ENCODE results near the gene CD48. TPM values are rescaled to one million over a fixed set of nuclear protein-coding genes. Genes with fewer than 3 reads are reported as not detected.

The CD48 gene
- polyA plus RNA-seq, 1 donor (not counting 4 experiments of a cell fraction or from before 2014, with no cell fraction given): 0.07 TPM

- Histone ChIP-seq H3K4me1 (ENCODE audit: control insufficient read depth, extremely low read depth, insufficient read depth, low read length) (no peaks in the 10 kb centered on the region), H3K9me3 (ENCODE audit: control insufficient read depth, low read depth, low read length) (no peaks in the 10 kb centered on the region), H3K36me3 (ENCODE audit: control insufficient read depth in 2 of 2, extremely low read depth in 1 of 2, insufficient read depth in 2 of 2, low read length in 2 of 2) (no peaks in the 10 kb centered on the region), H3K27me3 (ENCODE audit: control insufficient read depth, extremely low read depth, insufficient read depth, low read length) (no peaks in the 10 kb centered on the region), H3K9me1 (ENCODE audit: control insufficient read depth, extremely low read depth, insufficient read depth, low read length) (no peaks in the 10 kb centered on the region), H3K79me2 (ENCODE audit: control insufficient read depth, insufficient read depth, low read length) (no peaks in the 10 kb centered on the region), H3K9ac (ENCODE audit: control insufficient read depth, extremely low read depth, insufficient read depth, low read length) (no peak overlapping the region), H2AFZ (ENCODE audit: control insufficient read depth, low read length) (no peak overlapping the region), H3K27ac (ENCODE audit: control insufficient read depth, insufficient read depth, low read length) (no peak overlapping the region), H3K4me2 (ENCODE audit: control insufficient read depth, extremely low read depth, insufficient read depth, low read depth, low read length) (no peak overlapping the region), H4K20me1 (ENCODE audit: control insufficient read depth, extremely low read depth, insufficient read depth, low read length) (no peaks in the 10 kb centered on the region), H3K4me3 (ENCODE audit: control insufficient read depth in 2 of 3, extremely low read depth in 1 of 3, insufficient read depth in 2 of 3, low read depth in 1 of 3, low read length in 3 of 3) (no peak overlapping the region)
- FAIRE-seq: no peak
- no peak for TF ChIP-seq EZH2 (IDR thresholded peaks at IDR 0.05; ENCODE audit: low read length)
- no peak for TF ChIP-seq CTCF (optimal IDR thresholded peaks at IDR 0.05 in 1 of 3, IDR thresholded peaks at IDR 0.05 in 1 of 3, conservative IDR thresholded peaks at IDR 0.05 in 1 of 3; ENCODE audit: extremely low read depth in 1 of 3, insufficient read depth in 2 of 3, low read length in 3 of 3)
- no peak for DNase-seq (ENCODE audit: low read depth, low spot score)
- dilution Hi-C loops (cut with MboI; ENCODE audit: extremely low pct_ligation_motif_present, low sequenced_read_pairs): no loop called here
These were observed 383 bp downstream of the CD48 start for GRCh38 chr1:160711276-160711601.

GRCh38 chr1:160710517-160711252 lies 937 bp downstream of the CD48 start:
- Histone ChIP-seq H3K79me2 (ENCODE audit: control insufficient read depth, insufficient read depth, low read length) (no peaks in the 10 kb centered on the region), H3K9me3 (ENCODE audit: control insufficient read depth, low read depth, low read length) (no peaks in the 10 kb centered on the region), H3K4me3 (ENCODE audit: control insufficient read depth in 2 of 3, extremely low read depth in 1 of 3, insufficient read depth in 2 of 3, low read depth in 1 of 3, low read length in 3 of 3) (no peak overlapping the region), H4K20me1 (ENCODE audit: control insufficient read depth, extremely low read depth, insufficient read depth, low read length) (no peaks in the 10 kb centered on the region), H3K27me3 (ENCODE audit: control insufficient read depth, extremely low read depth, insufficient read depth, low read length) (no peaks in the 10 kb centered on the region), H3K36me3 (ENCODE audit: control insufficient read depth in 2 of 2, extremely low read depth in 1 of 2, insufficient read depth in 2 of 2, low read length in 2 of 2) (no peaks in the 10 kb centered on the region), H3K9ac (ENCODE audit: control insufficient read depth, extremely low read depth, insufficient read depth, low read length) (no peak overlapping the region), H3K4me1 (ENCODE audit: control insufficient read depth, extremely low read depth, insufficient read depth, low read length) (no peaks in the 10 kb centered on the region), H3K27ac (ENCODE audit: control insufficient read depth, insufficient read depth, low read length) (no peak overlapping the region), H3K4me2 (ENCODE audit: control insufficient read depth, extremely low read depth, insufficient read depth, low read depth, low read length) (no peak overlapping the region), H3K9me1 (ENCODE audit: control insufficient read depth, extremely low read depth, insufficient read depth, low read length) (no peaks in the 10 kb centered on the region), H2AFZ (ENCODE audit: control insufficient read depth, low read length) (no peak overlapping the region)
- TF ChIP-seq EZH2 (IDR thresholded peaks at IDR 0.05; ENCODE audit: low read length) (no peak), CTCF (optimal IDR thresholded peaks at IDR 0.05 in 1 of 3, IDR thresholded peaks at IDR 0.05 in 1 of 3, conservative IDR thresholded peaks at IDR 0.05 in 1 of 3; ENCODE audit: extremely low read depth in 1 of 3, insufficient read depth in 2 of 3, low read length in 3 of 3) (no peak)
- FAIRE-seq (no peak), DNase-seq (ENCODE audit: low read depth, low spot score) (no peak)
- dilution Hi-C loops (cut with MboI; ENCODE audit: extremely low pct_ligation_motif_present, low sequenced_read_pairs): no loop called here

Measured in keratinocyte (primary cell).